Stimulated activated CD4-positive, alpha-beta T cell treated with anti-CD3 and anti-CD28 coated beads, TNF-alpha, amount 100 ng/mL, for 1 hour (primary cell): Measurements from ENCODE around the gene ASIC3.
"Not testable (repeated sequence)": the region's sequence is repeated elsewhere in the genome, so short reads cannot be mapped to it uniquely, and the experiment has no call there.

Experiments used
- DNase-seq, 3 donors: peaks; one replicate each; pipeline ENCODE4 v3.0.0-alpha.2; 2020; ENCODE audit warnings: low read depth in 3 of 3, low spot score in 1 of 3

ASIC3 gene

GRCh38 chr7:151047976-151048815 lies at the start of gene ASIC3:
TSS of gene ASIC3 (plus strand) at chr7:151048531. CDS start at chr7:151048886, 355 bp downstream.
- no peak for DNase-seq

- no peak for DNase-seq
Observed at GRCh38 chr7:150999001-150999400, 49.3 kb upstream of the ASIC3 start.

DNA sequence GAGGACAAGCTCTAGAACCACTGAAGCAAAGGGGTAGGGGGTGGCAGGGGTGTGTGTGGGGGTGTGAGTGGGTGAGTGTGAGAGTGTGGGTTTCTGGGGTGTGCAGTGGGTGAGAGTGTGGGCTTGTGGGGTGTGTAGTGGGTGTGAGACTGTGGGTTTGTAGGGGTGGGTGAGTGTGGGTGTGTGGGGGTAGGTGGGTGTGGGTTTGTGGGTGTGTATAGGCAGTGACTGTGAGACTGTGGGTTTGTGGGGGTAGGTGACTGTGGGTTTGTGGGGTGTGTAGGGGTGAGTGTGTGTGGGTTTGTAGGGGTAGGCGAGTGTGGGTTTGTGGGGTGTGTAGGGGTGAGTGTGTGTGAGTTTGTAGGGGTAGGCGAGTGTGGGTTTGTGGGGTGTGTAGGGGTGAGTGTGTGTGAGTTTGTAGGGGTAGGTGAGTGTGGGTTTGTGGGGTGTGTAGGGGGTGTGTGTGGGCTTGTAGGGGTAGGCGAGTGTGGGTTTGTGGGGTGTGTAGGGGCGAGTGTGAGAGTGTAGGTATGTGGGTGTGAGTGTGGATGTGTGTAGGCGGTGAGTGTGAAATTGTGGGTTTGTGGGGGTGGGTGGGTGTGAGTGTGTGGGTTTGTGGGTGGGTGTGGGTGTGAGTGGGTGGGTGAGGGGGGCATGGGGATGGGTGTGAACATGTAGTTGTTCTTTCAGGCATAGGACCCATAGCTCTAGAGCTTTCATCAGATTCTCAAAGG lies 48.7 kb upstream of the ASIC3 start:
- DNase-seq, result no peak

DNA sequence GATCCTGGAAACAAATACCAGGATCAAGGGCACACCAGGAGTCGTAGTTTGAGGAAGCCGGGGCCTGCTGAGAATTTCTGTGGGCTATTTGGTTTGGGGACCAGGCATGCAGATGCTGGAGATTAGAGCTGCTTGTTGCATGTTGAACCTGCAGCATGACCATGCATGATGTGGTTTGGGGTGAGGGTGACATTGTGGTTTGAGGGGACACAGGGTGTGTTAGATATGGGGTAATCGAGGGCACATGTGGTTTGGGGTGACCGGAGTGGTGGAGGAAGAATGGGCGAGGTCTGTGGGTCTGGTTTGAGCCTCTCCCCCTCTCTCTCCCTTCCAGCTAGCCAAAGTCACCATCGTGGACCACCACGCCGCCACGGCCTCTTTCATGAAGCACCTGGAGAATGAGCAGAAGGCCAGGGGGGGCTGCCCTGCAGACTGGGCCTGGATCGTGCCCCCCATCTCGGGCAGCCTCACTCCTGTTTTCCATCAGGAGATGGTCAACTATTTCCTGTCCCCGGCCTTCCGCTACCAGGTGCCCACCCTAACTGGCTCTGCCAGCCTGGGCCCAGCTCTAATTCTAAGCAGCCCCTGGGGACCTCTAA lies 47.3 kb upstream of the ASIC3 start:
- no peak for DNase-seq

DNA sequence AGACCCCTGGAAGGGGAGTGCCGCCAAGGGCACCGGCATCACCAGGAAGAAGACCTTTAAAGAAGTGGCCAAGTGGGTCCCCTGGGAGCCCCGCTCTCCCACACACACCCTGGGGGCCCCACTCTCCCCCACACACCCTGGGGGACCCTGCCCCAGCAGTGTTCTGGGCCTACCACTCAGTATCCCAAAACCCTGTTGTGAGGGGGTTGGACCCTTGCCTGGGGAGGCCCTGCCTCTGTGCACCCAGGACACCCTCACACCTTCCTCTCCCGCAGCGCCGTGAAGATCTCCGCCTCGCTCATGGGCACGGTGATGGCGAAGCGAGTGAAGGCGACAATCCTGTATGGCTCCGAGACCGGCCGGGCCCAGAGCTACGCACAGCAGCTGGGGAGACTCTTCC lies 46.8 kb upstream of the ASIC3 start:
- DNase-seq, result no peak

- no peak for DNase-seq
Observed at GRCh38 chr7:151003572-151003971, 44.8 kb upstream of the ASIC3 start.

DNA sequence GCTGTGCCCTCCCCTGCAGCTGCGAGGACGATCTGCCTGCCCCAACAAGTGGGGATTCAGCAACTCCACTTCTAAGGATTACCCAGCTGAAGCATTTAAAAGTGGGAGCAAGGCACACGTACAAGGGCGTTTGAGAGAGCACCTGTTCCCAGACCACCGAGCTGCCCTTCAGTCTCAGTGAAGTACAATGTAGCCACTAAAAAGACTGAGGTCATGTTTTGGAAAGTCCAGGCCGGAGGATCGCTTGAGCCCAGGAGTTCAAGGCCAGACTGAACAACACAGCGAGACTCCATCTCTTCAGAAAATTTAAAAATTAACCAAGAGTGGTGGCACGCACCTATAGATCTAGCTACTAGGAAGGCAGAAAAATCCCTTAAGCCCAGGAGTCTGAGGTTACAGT lies 42.8 kb upstream of the ASIC3 start:
- no peak for DNase-seq

GRCh38 chr7:151006590-151007300 lies 41.6 kb upstream of the ASIC3 start:
- DNase-seq, result no peak

DNA sequence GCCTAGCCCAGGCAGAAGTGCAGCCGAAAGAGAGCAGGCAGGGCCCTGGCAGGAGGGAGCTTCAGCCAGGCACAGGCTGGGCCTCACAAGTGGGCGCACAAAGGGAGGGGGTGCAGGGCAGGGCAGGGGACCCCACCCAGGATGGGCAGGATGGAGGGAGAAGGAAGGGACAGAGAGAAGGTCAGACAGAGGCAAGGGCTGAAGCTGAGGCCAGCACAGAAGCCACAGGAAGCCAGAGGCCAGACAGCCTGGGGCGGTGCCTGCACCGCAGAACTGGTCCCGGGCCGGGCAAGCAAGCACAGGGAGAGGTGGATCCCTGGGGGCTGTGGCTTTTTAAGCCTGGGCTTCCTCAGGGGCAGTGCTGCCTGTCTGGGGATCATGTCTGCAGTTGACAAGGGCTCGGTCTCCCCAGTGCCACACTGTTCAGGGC lies 40.8 kb upstream of the ASIC3 start:
- no peak for DNase-seq

DNA sequence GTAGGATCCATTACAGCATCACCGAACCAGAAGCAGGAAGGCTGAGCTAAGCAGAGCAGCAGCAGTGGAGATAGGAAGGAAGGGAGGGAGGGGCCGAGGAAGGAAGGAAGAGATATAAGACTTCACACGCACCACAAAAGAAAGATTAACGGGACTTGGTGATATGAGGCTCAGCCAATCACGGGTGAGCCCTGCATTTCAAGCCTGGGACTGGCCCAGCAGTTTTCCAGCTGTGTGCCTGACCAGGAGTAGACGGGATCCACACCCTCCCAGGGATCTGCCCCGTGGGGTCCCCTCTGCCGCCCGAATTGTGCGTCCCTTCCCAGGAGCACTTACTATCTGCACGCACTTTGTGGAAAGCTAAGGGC lies 40.2 kb upstream of the ASIC3 start:
- no peak for DNase-seq

DNA sequence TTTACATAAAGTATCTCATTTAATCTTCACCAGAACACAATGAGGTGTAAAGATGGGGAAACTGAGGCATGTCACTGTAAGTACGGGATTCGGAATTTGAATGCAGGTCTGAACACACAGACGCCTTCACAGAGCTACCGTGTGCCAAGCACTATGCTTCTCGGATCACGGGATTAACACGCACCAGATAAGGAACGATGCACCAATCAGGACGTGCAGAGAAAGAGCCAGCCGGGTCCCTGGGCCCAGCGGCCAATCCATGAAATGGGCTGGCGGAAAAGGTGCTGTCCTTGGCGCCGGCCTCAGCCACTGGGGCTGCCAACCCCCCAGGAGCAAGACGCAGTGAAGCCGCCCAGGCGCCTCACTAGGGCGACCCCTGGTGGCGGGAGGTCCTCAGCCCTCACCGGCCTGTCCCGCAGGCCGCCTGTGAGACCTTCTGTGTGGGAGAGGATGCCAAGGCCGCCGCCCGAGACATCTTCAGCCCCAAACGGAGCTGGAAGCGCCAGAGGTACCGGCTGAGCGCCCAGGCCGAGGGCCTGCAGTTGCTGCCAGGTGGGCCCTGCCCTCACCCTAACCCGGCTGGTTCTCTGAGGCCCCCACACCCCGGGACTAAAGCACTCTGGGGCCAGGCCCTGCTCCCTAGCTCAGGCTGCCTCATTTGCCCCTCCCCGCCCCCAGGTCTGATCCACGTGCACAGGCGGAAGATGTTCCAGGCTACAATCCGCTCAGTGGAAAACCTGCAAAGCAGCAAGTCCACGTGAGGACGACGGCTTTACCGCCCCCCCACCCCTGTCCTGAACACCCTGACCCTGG lies 39.6 kb upstream of the ASIC3 start:
- peak; percentile 42 to 80 (median 52) for DNase-seq

GRCh38 chr7:151009327-151010036 lies 38.8 kb upstream of the ASIC3 start:
- no peak for DNase-seq

DNA sequence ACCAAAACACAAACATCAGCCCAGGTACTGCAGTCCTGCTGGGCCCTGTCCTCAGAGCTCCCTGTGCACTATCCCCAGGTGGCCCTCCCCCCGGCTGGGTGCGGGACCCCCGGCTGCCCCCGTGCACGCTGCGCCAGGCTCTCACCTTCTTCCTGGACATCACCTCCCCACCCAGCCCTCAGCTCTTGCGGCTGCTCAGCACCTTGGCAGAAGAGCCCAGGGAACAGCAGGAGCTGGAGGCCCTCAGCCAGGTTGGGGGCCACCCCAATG lies 38.4 kb upstream of the ASIC3 start:
- DNase-seq, result no peak

DNA sequence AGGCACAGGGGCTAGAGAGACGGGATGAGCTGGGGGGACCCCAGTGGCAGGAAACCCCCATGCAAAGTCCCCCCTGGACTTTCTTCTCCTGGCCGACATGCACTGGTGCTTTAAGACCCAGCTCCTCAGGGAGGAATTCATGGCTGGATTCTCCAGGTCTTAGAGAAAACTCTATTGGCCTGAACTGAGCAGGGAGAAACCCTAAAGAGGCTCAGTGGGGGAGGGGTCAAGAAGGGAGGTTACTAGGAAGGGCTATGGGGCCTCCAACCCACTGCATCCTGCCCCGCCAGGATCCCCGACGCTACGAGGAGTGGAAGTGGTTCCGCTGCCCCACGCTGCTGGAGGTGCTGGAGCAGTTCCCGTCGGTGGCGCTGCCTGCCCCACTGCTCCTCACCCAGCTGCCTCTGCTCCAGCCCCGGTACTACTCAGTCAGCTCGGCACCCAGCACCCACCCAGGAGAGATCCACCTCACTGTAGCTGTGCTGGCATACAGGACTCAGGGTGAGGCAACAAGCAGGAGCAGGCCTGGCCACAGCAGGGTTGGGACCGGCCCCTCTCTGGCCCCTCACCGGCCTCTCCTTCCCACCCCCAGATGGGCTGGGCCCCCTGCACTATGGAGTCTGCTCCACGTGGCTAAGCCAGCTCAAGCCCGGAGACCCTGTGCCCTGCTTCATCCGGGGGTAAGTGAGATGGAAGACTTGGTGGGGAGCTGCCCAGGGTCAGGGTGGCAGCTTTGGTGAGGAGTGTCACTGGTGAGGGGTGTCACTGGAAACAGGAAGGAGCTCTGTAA lies 37.8 kb upstream of the ASIC3 start:
- DNase-seq, result no peak

DNA sequence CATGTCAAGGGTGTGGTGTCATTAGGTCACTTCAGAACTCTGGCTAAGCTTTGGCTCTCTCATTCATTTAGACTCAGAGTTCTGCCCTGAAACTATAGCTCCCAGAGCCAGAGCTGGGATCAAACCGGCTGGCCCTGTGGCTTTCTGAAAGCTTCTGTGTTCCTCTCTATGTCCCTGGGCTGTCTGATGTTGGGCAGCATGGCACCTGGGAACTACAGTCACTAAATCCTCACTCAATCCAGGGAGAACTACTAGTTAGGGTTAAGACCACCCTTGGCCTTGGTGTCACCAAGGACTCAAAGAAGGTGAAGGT lies 37.3 kb upstream of the ASIC3 start:
- DNase-seq, result no peak

GRCh38 chr7:151011616-151012015 lies 36.7 kb upstream of the ASIC3 start:
- not testable (repeated sequence) for DNase-seq

GRCh38 chr7:151012031-151012692 lies 36.2 kb upstream of the ASIC3 start:
- DNase-seq, result no peak

DNA sequence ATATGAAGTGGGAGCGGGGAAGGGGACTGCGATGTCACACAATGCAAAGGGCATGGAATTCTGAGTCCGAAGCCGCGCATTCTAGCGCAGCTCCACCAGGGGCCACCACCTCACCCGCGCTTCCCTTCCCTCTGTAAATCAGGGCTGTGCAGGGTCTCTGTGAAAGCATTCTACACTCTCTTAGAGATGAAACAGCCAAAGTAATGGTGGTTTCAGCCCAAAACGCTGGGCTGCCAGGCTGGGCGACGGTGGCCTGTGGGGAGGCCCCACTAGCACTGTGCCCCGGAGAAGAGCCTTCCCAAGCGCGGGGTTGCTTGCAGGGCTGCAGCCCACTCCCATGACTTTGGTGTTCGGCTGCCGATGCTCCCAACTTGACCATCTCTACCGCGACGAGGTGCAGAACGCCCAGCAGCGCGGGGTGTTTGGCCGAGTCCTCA lies 35.4 kb upstream of the ASIC3 start:
- DNase-seq, result no peak

DNA sequence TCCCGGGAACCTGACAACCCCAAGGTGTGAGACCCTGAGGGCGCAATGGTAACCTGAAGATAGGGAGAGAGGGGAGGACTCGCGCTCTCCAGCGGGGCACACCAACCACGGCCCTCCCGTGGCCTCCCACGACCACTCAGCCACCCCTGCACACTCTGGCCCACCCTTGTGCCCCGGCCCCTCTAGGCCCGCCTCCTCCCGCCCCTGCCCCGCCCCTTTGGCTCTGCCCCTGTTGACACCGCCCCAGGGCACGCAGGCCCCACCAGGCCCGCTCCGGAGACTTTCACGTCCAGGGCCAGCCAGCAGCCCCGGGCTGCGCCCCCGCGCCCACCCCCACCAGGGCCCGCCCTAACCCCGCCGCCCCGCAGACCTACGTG lies 35.0 kb upstream of the ASIC3 start:
- DNase-seq, result peak in 1 of 3 donors; percentile 16
